Endothelial cell of umbilical vein (primary cell): ENCODE results near the gene TUSC2. TPM values are rescaled to one million over a fixed set of nuclear protein-coding genes. Genes with fewer than 3 reads are reported as not detected.

ENCODE experiments used
- BruUV-seq: library from RNA; stranded (reverse); fragments of 400-500 nt; replicated peaks from 2 replicates; lab custom pipeline; 2021; lab: Mats Ljungman, UMichigan
- CTCF ChIA-PET: fragments of 300-600, 350-600 bp; sonication (Branson Sonifier 250); formaldehyde crosslinking; loops from one replicate; lab custom pipeline; 2021; ENCODE audit warnings: antibody characterized with exemption, inconsistent platforms; lab: Charles Lee
- POLR2A ChIA-PET: fragments of 300-600, 350-600 bp; sonication (Branson Sonifier 250); formaldehyde crosslinking; loops from one replicate; lab custom pipeline; 2021; ENCODE audit warnings: antibody characterized with exemption, inconsistent platforms; lab: Charles Lee
- DNase-seq: peaks from one replicate; pipeline ENCODE4 v3.0.0-alpha.2; 2011; ENCODE audit warnings: low read depth, low spot score
- FAIRE-seq: peaks from 2 replicates; lab custom pipeline; 2011; peaks lifted over from hg19 to GRCh38; lab: Jason Lieb, UNC
- H2AFZ ChIP-seq: 2 replicates; pipeline ENCODE4 v1.6.0; 2012; ENCODE audit warnings: low read depth, low read length, control low read depth, inconsistent platforms
- H3K27ac ChIP-seq: 2 replicates; pipeline ENCODE4 v1.5.1; 2011; ENCODE audit warnings: low read depth, mild to moderate bottlenecking, control low read depth, low read length, moderate library complexity; ENCODE audit not compliant: insufficient read depth
- H3K27me3 ChIP-seq, 2 experiments: 2 replicates each; pipeline versions ENCODE4 v1.6.0 to v1.6.1; 2011; ENCODE audit warnings: low read length in 2 of 2, mixed read lengths in 1 of 2; ENCODE audit not compliant: control insufficient read depth in 2 of 2, insufficient read depth in 2 of 2
- H3K36me3 ChIP-seq, 2 experiments: 2 replicates in 1 of 2; 3 replicates in 1 of 2; pipeline ENCODE4 v1.5.1; 2011; ENCODE audit warnings: low read length in 2 of 2, mild to moderate bottlenecking in 1 of 2, moderate library complexity in 1 of 2; ENCODE audit not compliant: control insufficient read depth in 2 of 2, insufficient read depth in 2 of 2; ENCODE audit errors: extremely low read depth in 1 of 2
- H3K4me1 ChIP-seq: 3 replicates; pipeline ENCODE4 v1.5.1; 2011; ENCODE audit warnings: mild to moderate bottlenecking, low read length; ENCODE audit not compliant: control insufficient read depth, insufficient read depth; ENCODE audit errors: extremely low read depth
- H3K4me2 ChIP-seq: 2 replicates; pipeline ENCODE4 v1.6.1; 2011; ENCODE audit warnings: low read length, control low read depth, mixed read lengths; ENCODE audit not compliant: insufficient read depth
- H3K4me3 ChIP-seq, 3 experiments: fragments of 200-600 bp in 1 of 3; sonication (generic), shearing (Covaris generic) in 1 of 3; replicated peaks in 1 of 3; 2 replicates each; pipeline ENCODE4 v1.5.1; 2011 to 2016; ENCODE audit warnings: control low read depth in 3 of 3, low read length in 3 of 3, mild to moderate bottlenecking in 2 of 3, inconsistent platforms in 1 of 3, low read depth in 1 of 3, moderate library complexity in 1 of 3; ENCODE audit not compliant: insufficient read depth in 1 of 3
- H3K79me2 ChIP-seq: 2 replicates; pipeline ENCODE4 v1.6.0; 2012; ENCODE audit warnings: low read length, inconsistent platforms; ENCODE audit not compliant: control insufficient read depth, insufficient read depth
- H3K9ac ChIP-seq: replicated peaks from 2 replicates; pipeline ENCODE3; 2011; ENCODE audit warnings: low read length, control low read depth; ENCODE audit not compliant: insufficient read depth; ENCODE audit errors: extremely low read depth
- H3K9me1 ChIP-seq: replicated peaks from 3 replicates; pipeline ENCODE4 v1.6.0; 2011; ENCODE audit warnings: mild to moderate bottlenecking, low read length; ENCODE audit not compliant: control insufficient read depth, insufficient read depth; ENCODE audit errors: extremely low read depth
- H3K9me3 ChIP-seq: replicated peaks from 2 replicates; pipeline ENCODE4 v1.5.1; 2012; ENCODE audit warnings: low read length, inconsistent platforms; ENCODE audit not compliant: control insufficient read depth, insufficient read depth
- H4K20me1 ChIP-seq: replicated peaks from 2 replicates; pipeline ENCODE3; 2011; ENCODE audit warnings: mild to moderate bottlenecking, low read length; ENCODE audit not compliant: control insufficient read depth, insufficient read depth; ENCODE audit errors: extremely low read depth
- EZH2 ChIP-seq: IDR thresholded peaks from 2 replicates; pipeline ENCODE4 v1.6.1; 2012; ENCODE audit warnings: borderline replicate concordance, low read depth, mild to moderate bottlenecking, moderate library complexity, low read length, inconsistent platforms; ENCODE audit not compliant: severe bottlenecking
- FOS ChIP-seq: IDR thresholded peaks from 2 replicates; pipeline ENCODE4 v1.6.1; 2011; ENCODE audit warnings: mild to moderate bottlenecking, low read length, moderate library complexity, borderline replicate concordance; ENCODE audit not compliant: insufficient read depth
- GATA2 ChIP-seq: IDR thresholded peaks from 2 replicates; pipeline ENCODE4 v1.7.0; 2011; ENCODE audit warnings: low read depth, mild to moderate bottlenecking, moderate library complexity, mixed read lengths, low read length; ENCODE audit not compliant: insufficient read length, insufficient read depth
- JUN ChIP-seq: IDR thresholded peaks from 2 replicates; pipeline ENCODE4 v1.6.1; 2011; ENCODE audit warnings: borderline replicate concordance, low read depth; ENCODE audit not compliant: insufficient read length, insufficient read depth
- MYC ChIP-seq: IDR thresholded peaks from one replicate; pipeline ENCODE4 v1.6.1; 2011; ENCODE audit warnings: mild to moderate bottlenecking, low read depth, low read length
- POLR2A ChIP-seq: IDR thresholded peaks from 2 replicates; pipeline ENCODE4 v1.6.1; 2012; ENCODE audit warnings: low read depth, mild to moderate bottlenecking, control low read depth, low read length
- POLR2AphosphoS5 ChIP-seq: IDR thresholded peaks from 2 replicates; pipeline ENCODE4 v1.6.1; 2012; ENCODE audit warnings: low read depth, mild to moderate bottlenecking, control low read depth, low read length, moderate library complexity; ENCODE audit not compliant: insufficient read depth
- dilution Hi-C: fragments of 300-500 bp; cut with MboI; formaldehyde crosslinking; loops from one replicate; pipeline ENCODE4 v1.15.0; 2019; ENCODE audit warnings: low sequenced_read_pairs; ENCODE audit not compliant: extremely low pct_ligation_motif_present
- intact Hi-C: fragments of 100-400 bp; cut with micrococcal nuclease; formaldehyde crosslinking; loops from one replicate; pipeline ENCODE4 v1.10.0; 2022
- polyA plus RNA-seq, 4 experiments: library from polyadenylated mRNA; depleted of rRNA in 3 of 4; stranded (reverse) in 3 of 4; unstranded in 1 of 4; fragments of >200 nt; gene quantifications; 2 replicates each; pipeline versions ENCODE4 v1.2.1 to v1.2.3, GENCODE V29; 2011 to 2012; ENCODE audit warnings: missing spikeins in 1 of 4
- total RNA-seq: library from RNA; stranded (reverse); gene quantifications from 2 replicates; pipeline ENCODE4 v1.2.3, GENCODE V29; 2021
- TF ChIP-seq, protein P1 (sequence below), 2 donors: IDR thresholded peaks; 1 replicate in 1 of 2; 2 replicates in 1 of 2; pipeline ENCODE4 v1.5.1; 2011; ENCODE audit warnings: low read length in 2 of 2, mild to moderate bottlenecking in 2 of 2, moderate library complexity in 2 of 2, control low read depth in 1 of 2, inconsistent platforms in 1 of 2, low read depth in 1 of 2; ENCODE audit not compliant: insufficient read depth in 1 of 2; ENCODE audit errors: extremely low read depth in 1 of 2
- TF ChIP-seq, protein P2 (sequence below): IDR thresholded peaks from 2 replicates; pipeline ENCODE4 v1.6.1; 2011; ENCODE audit not compliant: insufficient read depth, insufficient read length

Gene TUSC2
- total and polyA plus RNA-seq, 2 donors (not counting 3 experiments of a cell fraction or from before 2014, with no cell fraction given) = 30.0 to 89.0 TPM

DNA sequence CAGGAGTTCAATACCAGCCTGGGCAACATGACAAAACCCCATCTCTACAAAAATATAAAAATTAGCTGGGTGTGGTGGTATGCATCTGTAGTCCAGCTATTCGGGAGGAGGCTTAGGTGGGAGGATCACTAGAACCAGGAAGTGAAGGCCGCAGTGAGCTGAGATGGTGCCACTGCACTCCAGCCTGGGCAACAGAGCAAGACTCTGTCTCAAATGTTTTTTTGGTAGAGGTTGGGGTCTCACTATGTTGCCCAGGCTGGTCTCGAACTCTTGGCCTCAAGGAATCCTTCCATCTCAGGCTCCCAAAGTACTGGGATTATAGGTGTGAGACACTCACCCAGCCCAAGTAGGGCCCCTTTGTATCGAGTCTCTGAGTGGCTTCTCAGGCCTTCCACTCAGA, 33.9 kb downstream of the TUSC2 start:
- H2AFZ ChIP-seq = no peak overlapping the region
- no peaks in the 10 kb centered on the region for H4K20me1 ChIP-seq
- FAIRE-seq = no peak
- TF ChIP-seq, protein P1, sequence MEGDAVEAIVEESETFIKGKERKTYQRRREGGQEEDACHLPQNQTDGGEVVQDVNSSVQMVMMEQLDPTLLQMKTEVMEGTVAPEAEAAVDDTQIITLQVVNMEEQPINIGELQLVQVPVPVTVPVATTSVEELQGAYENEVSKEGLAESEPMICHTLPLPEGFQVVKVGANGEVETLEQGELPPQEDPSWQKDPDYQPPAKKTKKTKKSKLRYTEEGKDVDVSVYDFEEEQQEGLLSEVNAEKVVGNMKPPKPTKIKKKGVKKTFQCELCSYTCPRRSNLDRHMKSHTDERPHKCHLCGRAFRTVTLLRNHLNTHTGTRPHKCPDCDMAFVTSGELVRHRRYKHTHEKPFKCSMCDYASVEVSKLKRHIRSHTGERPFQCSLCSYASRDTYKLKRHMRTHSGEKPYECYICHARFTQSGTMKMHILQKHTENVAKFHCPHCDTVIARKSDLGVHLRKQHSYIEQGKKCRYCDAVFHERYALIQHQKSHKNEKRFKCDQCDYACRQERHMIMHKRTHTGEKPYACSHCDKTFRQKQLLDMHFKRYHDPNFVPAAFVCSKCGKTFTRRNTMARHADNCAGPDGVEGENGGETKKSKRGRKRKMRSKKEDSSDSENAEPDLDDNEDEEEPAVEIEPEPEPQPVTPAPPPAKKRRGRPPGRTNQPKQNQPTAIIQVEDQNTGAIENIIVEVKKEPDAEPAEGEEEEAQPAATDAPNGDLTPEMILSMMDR (IDR thresholded peaks at IDR 0.05; ENCODE audit: extremely low read depth in 1 of 2, insufficient read depth in 1 of 2, low read depth in 1 of 2, low read length in 2 of 2) = no peak
- TF ChIP-seq JUN = no peak
- TF ChIP-seq POLR2AphosphoS5 = no peak
- no peak for TF ChIP-seq EZH2
- TF ChIP-seq MYC = no peak
- no peak for TF ChIP-seq FOS
- no peak for TF ChIP-seq POLR2A
- no peak for TF ChIP-seq GATA2
- TF ChIP-seq, protein P2, sequence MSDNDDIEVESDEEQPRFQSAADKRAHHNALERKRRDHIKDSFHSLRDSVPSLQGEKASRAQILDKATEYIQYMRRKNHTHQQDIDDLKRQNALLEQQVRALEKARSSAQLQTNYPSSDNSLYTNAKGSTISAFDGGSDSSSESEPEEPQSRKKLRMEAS = no peak
- BruUV-seq = no TSS peak
- H3K9ac ChIP-seq = no peak overlapping the region
- dilution Hi-C loops (no loop called here), intact Hi-C loops (no loop called here)
- no peaks in the 10 kb centered on the region for H3K27me3 ChIP-seq
- H3K4me3 ChIP-seq = no peak overlapping the region
- POLR2A ChIA-PET = no interaction called here
- peaks cover 0 to 11% of the 10 kb centered on the region in 2 experiments for H3K36me3 ChIP-seq
- peaks cover 21% of the 10 kb centered on the region for H3K4me1 ChIP-seq
- CTCF ChIA-PET = no interaction called here
- H3K27ac ChIP-seq = no peak overlapping the region
- no peaks in the 10 kb centered on the region for H3K9me3 ChIP-seq
- DNase-seq = no peak
- H3K79me2 ChIP-seq = peaks cover 27% of the 10 kb centered on the region
- H3K9me1 ChIP-seq = no peaks in the 10 kb centered on the region
- no peak overlapping the region for H3K4me2 ChIP-seq
